NOMO-1 treated with DMSO at 0.1 percent for 48 hours (cell line): ENCODE data around the gene SPOCD1.

Source experiments
- DNase-seq: peaks from one replicate; lab custom pipeline; 2025; ENCODE audit not compliant: unreplicated experiment; lab: John Stamatoyannopoulos, UW

The SPOCD1 gene

DNA sequence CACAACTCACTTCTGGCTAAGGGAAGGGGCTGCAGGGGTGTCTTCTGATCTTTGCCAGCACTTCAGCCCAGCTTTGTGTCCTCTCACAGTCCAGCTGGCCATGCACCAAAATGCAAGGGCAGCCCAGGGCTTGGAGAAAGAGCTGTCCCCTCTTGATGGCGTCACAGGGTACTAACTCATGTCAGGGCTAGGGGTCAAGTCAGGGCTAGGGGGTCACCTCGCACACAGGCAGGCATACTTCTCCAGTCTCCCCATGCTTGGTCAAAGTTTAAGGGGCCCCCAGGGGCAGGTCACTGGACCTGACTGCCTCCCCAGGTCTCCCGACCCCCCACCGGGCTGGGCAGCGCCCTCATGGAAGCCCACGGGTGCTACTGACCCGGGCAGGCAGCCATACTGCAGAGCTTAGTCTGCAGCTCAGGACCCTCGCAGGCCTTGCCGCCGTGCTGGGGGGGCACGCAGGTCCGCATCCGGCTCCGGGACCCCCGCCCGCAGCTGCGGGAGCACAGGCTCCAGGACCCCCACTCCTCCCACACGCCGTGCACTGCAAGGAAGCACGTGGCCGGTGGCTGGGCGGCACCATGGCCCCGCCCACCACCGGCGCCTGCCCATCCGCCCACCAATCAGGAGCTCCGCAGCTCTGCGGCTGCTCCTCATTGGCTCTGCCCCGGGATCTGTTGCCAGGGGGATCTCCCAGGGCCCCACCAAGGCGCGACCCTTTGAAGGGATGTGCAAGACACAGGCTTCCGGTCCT is 73.2 kb downstream of the SPOCD1 start:
- no peak for DNase-seq
